GM18526 (cell line): ENCODE results near the gene CCDC69.
A peak's percentile ranks its signal among the peaks of the same experiment; 100 is the strongest.

Experiments
- POLR2A ChIP-seq: IDR thresholded peaks from 3 replicates; pipeline ENCODE4 v1.6.1; 2011; ENCODE audit not compliant: insufficient read length; ENCODE audit errors: extremely low read depth

CCDC69 gene

DNA sequence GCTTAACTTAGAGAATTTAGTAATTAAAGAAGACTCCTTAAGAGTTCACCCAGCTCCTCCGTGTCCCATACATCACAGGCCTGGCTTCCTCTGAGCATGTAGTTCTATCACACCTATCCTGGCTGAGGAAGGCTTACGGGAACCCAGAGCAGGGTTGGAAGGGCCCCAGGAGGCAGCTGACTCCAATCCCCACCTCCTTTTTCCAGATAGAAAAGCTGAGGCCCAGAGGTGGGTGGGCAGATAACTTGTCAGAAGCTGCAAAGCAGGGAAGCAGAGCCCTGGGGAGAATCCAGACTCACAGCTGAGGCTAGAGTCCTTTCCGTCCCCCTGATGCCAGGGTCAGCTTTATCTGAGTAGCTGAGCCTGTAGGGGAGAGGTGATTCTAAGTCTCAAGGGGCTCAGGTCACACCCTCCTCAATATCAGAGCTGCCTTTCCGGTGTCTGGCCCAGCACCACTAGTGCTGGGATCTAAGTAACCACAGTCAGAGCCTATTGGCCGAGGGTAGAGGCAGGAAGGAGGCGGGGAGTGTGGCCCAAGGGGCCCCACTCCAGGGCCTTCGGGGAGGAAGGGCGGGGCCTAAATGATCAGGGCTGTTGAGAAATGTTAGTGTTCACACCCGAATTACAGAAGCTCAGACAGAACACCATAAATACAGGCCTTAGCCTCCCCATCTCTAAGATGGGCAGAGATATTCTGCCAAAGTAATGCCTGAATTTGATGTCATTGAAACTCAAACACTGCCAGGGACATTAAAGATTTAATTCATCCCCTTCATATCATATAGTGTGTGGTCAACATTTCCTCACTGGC lies 9.9 kb downstream of the CCDC69 start:
- peak; percentile 84 for TF ChIP-seq POLR2A

DNA sequence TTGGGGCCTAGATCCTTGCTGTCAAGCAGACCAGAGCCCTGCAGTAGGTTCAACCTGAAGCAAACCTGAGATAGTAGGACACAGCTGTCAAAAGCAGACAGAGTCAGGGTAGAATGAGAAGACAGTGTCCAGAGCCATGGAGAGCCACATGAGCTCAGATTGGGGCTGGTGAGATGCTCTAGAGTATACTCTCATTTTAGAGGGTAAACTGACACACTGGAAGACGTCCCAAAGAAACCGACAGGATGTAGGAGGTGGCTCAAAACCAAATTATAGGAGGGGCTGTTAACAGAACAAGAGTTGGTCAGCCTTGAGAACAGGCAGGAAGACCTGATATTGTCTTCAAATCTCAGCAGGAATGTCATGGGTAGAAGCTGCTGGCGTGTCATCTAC lies 11.5 kb downstream of the CCDC69 start:
- TF ChIP-seq POLR2A = peak; percentile 32

DNA sequence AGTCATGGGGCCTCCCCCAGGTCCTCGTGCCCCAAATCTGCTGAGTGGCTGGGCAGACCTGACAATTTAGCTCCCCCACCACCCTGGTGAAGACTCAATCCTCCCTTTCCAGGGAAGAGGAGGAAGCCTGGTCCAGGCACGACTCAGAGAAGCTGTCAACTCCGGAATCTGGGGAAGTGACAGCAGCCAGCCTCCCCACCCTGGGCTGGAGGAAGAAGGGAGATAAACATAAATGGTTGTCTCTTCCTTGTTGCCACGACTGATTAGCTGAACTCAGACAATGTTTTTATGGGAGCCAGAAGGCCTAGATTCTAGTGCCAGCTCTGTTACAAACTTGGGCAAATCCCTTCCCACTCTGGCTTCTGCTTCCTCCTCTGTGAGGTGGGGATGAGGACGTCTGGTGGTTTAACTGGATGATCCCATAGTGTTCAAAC lies 15.4 kb downstream of the CCDC69 start:
- no peak for TF ChIP-seq POLR2A

DNA sequence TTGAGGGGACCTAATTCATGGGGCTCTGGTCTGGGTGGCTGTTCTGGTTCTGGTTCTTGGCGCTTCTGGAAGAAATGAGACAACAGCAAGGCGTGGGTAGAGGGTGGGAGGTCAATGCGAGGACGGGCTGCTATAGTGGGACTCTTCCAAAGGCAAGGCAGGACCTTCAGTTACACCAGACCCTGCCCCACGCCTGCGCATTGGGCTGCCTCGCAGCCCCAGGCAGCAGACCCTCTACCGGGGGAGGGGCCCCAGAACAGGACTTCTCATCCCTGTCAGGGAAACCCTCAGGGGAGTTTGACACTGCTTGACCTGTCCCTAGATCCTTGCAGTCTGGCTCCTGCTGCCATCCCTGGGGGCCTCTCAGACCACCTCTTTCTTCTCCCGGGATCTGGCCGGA lies 18.5 kb downstream of the CCDC69 start:
- no peak for TF ChIP-seq POLR2A

DNA sequence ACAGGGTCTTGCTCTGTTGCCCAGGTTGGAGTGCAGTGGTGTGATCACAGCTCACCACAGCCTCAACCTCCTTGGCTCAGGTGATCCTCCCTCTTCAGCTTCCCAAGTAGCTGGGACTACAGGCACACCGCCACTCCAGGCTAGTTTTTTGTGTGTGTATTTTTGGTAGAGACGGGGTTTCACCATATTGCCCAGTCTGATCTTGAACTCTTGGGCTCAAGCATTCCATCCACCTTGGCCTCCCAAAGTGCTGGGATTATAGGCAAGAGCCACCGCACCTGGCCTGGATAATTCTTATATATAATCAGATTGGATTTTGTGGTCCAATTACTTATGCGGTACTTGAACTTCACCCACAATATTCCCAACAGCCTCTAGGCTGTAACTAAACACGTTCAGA lies 19.8 kb downstream of the CCDC69 start:
- no peak for TF ChIP-seq POLR2A

GRCh38 chr5:151202381-151203139 lies 21.3 kb downstream of the CCDC69 start:
- TF ChIP-seq POLR2A = no peak

DNA sequence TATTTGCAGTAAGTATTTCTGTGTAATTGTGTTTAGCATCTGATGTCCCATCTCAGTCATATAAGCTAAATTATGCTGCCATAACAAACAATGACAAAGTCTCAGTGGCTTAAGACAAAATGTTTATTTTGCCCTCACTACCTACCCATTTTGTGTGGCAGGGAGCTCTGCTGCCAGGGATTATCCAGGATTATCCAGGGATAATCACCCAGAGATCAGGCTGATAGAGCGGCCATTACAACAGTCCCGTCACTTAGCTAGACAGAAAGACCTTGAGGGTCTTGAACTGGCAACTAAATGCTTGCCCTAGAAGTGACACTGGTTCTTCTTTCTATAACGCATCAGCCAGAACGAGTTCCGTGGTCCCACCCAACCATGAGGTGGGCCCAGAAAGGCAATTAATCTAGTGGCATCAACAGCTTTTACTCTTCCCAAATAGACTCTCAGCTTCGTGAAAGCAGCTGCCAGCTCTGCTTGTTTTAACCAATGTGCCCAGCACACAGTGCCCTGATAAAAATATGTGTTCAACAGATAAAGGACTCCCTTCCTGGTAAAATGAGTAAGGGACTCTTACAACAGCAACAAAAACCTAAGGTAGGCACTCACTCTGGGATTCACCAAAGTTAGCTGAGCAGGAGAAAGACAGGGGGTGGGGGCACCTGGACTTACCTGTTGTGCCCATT lies 22.8 kb downstream of the CCDC69 start:
- no peak for TF ChIP-seq POLR2A

- TF ChIP-seq POLR2A = no peak
Observed at GRCh38 chr5:151199581-151200185, 24.2 kb downstream of the CCDC69 start.

- no peak for TF ChIP-seq POLR2A
Observed at GRCh38 chr5:151198861-151199260, 25.0 kb downstream of the CCDC69 start.

DNA sequence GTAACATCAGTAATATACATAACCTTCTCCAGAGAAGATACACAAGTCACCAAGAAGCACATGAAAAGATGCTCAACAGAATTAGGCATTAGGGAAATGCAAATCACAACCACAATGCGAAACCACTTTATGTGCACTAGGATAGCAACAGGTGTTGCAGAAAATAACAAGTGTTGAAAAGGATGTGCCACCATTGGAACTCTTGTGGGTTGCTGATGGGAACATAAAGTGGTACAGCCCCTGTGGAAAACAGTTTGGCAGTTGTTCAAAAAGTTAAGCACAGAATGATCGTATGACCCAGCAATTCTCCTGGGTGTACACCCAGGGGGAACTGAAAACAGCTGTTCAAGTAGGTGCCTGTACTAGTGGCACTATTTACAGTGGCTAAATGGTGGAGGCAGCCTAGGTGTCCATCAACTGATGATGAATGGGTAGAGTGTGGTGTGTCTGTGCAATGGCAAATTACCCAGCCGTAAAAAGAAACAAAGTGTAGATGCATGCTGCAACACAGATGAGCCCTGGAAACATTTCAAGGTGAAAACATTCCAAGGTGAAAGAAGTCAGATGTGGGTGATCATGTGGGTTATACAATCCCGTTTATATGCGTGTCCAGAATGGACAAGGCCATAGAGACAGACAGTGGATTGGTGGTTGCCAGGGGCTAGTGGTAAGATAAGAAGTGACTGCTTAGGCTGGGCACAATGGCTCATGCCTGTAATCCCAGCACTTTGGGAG lies 27.2 kb downstream of the CCDC69 start:
- TF ChIP-seq POLR2A = no peak

- TF ChIP-seq POLR2A = no peak
Observed at GRCh38 chr5:151195622-151196021, 28.3 kb downstream of the CCDC69 start.

- TF ChIP-seq POLR2A = no peak
Observed at GRCh38 chr5:151192626-151193025, 31.3 kb downstream of the CCDC69 start.

DNA sequence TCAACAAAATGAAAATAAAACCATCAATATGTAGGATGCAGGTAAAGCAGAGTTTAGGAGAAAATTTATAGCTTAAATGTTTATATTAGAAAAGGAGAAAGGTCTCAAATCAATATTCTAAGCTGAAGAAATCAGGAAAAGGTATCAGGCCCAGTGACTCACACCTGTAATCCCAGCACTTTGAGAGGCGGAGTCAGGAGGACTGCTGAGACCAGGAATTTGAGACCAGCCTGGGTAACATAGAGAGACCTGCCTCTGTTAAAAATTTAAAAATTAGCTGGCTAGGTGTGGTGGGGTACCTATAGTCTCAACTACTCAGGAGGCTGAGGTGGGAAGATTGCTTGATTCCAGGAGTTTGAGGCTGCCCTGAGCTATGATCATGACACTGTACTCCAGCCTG lies 32.2 kb downstream of the CCDC69 start:
- TF ChIP-seq POLR2A = no peak

- no peak for TF ChIP-seq POLR2A
Observed at GRCh38 chr5:151189151-151189550, 34.7 kb downstream of the CCDC69 start.

DNA sequence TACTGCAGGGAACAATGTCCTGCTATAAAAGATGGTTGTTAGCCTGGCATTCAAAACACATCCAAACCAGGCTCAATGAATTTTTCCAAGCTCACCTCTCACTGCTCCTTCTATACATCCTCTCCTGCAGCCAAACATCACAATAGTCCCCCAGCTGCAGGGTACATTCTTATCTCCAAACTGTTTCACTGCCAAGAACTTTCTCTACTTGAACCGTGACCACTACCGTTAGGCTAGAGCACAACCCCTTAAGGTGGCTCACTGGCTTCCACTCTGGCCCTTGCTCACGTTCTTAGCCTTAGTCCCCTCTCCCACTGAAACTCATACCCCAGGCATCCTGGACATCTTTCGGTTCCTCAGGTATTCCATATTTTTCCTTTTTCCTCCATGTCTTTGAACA lies 37.4 kb downstream of the CCDC69 start:
- TF ChIP-seq POLR2A = no peak
